ENCODE results near the gene GPR156.

The GPR156 gene

DNA sequence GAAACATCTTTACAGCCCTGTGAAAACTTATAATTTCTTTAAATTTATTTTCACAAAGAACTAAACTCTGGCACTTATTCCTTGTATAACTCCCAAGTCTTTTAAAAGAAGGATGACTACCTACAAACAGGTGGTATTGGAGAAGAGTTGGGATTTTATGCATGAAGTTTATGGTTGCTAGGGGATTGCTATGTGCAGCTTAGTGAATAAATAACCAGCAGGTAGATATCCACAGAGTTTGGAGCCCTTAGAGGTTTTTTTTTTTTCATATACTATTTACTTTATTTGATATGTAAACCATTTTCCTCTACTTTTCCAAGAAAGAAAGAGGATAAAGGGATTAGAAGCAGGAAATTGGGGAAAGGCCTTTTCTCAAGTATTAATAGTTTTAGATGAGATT, 91.5 kb downstream of the GPR156 start:
- DNase-seq (ENCODE audit: low spot score): no peak

DNA sequence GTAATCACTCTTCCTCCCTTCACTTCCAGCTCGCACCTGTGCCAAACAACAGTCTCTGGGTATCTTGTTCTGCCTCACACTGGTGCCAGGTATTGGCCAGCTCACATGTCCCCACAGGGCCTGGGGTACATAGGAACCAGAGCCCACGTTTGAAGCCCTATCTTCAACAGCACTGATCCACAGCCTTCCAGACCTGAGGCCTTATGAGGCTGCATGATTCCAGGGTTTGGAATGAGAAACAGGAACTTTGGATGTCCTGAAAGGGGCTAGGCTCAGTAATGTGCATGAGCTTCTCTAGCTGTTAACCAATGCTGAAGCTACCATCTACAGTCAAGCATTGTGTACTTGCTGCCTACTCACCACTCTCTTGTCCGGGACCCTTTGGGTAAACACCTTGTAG, 92.4 kb downstream of the GPR156 start:
- no peak for DNase-seq (ENCODE audit: low spot score)

DNA sequence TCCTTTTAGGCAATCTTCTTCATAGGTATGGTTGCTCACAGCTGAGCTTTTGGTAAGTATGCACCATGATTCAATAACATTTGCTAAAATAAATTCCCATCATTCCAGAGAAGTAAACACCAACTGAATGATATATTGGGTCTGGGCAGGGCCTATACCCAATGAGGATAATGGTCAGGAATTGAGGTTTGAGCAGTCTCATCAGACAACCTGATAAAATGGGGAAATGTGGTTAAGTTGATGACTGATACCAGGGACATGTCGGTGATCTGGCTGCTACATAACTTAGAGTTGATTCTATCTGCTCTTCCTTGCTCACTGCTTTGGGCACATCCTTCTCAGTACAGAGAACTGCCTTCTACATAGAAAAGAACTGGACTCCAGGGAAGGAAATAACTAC, 92.9 kb downstream of the GPR156 start:
- no peak for DNase-seq (ENCODE audit: low spot score)

DNA sequence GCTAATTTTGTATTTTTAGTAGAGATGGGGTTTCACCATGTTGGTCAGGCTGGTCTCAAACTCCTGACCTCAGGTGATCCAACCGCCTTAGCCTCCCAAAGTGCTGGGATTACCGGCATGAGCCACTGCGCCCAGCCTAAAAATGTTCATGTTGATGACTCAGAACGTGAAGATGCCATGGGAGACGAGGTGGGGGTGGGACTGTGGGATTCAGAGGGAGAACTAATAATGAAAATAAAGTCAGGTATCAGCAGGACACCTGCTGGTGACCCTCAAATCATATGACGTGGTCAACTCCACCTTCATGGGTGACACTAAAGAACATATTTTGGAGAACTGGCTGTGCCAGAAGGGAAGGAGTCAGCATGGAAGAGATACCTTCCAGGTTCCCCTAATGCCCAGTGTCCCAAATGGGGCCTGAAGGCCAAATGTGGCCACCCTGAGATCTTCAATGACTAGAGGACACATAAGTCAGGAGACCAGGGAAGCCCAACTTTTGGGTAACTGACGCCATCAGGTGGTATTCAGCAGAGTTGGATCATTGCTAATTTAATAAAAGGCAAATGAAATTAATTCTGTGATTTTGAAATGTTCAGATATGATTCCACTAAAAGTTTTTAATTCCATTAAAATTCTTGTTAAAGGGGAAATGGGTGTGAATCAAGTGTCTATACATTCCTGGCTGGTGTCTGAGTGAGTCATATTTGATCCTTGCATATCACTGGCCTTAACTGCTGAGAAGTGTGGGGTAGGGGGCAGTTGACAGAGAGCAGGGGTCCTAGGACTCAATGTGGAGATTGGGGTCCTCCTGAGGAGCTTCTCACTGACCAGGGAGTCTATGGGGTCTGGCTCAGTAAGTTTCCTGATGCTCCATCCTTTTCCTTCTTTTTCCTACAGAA, 102.2 kb downstream of the GPR156 start:
- DNase-seq (ENCODE audit: low spot score): peak; percentile 13

DNA sequence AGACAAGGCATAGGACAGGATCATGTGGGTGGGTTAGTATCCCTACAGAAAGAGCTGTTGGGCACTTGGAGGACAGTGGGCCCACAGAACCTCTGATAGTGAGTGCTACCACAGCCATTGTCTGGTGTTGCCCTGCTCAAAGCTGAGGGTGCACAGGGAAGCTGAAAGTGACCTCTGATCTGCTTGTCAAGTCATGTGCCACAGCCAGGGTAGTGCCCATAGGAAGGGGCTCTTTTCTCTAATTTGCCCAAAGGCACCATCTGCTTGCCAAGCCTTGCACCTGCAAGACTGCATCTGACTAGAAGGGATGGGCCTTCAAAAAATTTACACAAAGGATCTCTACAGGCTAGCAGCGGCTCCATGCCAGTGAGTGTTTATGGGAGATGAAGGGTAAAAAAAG, 103.4 kb downstream of the GPR156 start:
- no peak for DNase-seq (ENCODE audit: low spot score)

DNA sequence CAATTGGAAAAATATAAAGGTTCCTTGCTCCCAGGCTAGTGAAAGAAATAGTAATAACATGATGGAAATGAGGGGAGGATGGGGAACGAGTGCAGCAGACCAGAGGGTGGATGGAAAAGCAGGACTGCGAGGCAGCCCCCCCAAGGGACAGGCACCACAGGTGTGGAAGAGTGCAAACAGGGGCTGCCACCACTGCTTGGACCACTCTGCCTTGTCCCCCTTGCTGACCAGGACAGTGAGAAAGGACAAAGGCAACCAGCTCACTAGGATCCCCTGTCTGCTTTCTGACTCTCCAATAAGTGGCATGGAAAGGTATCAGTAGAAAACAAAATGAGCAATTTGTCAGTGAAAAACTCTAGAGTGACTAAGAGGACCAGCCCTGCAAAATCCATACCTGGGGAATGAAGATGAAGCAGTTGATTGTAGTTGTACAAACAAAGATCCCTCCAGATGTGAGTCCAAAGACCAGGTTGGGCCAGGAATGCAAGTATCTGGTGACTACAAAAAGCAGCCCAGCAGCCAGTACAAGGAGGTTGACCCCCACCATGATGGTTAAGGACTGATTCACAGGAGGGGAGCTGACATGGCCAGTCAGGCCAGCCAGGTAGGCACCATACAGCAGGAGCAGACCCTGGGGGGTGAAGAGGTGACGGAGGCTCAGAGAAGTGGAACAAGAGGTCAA, 104.2 kb downstream of the GPR156 start:
- no peak for DNase-seq (ENCODE audit: low spot score)

DNA sequence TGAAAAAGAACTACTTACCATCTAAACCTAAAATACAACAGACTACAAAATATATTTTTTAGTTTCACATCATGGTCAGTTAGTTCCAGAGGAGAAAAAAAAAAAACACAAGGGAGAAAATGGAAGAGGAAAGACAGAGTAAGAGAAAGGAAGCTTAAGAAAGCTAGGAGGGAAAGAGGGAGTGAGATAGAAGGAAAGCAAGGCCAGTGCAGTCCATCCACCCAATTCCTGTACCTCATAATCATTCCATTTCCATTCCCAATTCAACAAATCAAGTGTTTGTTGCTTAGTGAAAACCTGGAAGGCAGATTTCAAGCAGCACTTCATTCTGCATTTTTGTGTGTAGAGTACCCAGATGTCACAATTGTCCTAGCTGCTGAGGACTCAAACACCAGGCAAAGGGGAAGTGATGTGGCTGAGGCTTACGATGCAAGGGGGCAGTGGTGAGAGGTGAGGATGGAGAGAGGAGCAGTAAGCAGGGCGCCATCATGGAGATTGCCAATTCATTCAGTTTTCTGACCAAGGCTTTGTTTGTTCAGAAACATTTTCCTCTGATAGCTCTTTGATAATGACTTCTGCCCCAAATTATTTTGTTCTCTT, 107.2 kb downstream of the GPR156 start:
- DNase-seq (ENCODE audit: low spot score): no peak

DNA sequence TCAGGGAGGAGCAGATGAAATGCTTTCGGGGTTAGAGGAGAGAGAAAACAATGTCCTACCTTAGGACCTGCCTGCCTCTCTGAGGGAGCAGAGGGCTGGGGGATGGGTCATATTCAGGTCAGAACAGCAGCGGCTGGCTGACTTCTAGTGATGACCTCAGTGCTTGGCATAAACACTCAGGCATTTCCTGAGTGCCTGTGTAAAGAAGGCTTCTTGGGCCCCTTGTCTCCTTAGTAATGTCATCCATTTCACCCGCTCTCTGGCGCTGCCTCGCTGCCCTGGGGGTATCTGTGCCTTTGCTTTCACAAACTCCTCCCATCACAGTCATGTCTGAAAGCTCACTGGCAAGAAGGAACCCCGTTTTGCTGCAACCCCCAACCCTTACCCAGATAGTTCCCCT, 107.9 kb downstream of the GPR156 start:
- DNase-seq (ENCODE audit: low spot score): no peak

DNA sequence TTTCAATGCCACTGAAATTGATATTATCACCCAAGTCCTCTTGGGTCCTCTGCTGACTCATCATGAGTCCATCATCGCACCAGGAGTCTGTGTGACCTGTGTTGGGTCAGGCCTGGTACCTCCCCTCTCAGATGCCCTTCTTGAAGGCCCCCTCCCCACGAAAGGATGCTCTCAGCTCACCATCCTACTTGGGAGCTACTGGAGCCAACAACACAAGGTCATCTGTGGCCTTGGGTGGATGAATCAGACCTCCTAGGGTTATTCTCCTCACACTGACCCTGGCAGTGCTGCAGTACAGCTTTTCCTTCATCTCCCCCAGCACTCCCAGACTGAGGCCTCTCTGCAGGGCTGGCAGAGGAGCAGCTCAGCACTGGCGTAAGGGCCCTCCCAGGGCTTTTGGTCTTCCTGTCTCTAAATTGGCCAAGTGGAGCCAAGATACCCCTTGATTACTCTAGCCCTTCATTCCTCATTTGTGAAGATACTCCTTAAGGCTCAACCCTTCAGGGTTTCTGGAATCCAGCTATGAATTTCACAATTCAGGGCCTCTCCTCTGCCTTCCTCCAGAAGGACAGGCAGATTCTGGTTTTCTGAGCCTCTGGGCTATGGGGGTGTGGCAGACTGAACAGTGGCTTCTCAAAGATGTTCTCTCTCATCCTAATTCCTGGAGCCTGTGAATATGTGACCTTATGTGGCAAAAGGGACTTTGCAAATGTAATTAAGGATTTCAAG, 110.0 kb downstream of the GPR156 start:
- DNase-seq (ENCODE audit: low spot score): no peak

DNA sequence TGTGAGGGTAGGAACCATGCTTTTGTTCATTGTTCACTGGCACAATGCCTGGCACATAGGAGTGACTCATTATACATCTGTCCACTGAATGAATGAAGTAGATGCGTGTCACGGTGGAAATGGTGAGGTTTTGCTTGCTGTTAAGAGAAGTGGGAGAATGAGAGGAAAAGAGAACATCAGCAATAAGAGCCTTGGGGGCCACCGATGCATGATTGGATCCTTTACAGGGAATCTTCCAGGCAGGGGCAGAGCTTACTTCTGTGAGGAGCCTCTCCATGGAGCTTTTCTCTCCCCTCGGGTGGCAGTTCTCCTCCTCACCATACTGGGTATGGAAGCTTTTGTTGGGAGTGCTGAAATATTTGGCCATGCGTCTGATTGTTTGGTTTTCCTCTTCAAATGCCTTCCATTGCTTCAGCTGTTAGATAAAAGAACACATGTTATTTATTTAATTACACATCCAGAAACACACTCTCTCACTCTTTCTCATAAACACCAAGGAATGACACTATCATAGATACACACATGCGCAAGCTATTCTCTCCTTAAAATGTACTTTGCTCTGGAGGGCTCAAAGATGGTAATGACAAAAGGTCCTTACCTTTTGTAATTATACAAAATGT, 111.9 kb downstream of the GPR156 start:
- no peak for DNase-seq (ENCODE audit: low spot score)

DNA sequence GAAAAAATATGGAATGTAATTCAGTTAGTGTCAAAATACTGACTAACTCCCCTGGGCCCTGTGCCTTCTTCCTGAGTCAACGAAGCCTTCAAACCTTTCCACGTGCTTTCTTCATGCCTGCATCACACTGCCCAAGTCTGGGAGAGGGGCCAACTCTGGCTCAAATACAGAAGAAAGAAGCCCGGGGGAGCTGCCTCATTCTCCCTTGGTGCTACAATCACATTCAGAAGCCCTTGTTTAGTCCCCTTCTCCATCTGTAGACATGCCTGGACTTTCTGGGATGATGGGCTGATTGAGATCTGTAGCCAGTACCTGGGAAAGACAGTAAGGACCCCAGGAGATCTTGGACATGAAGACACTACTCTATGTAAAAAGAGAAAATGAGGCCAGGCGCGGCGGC, 113.0 kb downstream of the GPR156 start:
- DNase-seq (ENCODE audit: low spot score): no peak

DNA sequence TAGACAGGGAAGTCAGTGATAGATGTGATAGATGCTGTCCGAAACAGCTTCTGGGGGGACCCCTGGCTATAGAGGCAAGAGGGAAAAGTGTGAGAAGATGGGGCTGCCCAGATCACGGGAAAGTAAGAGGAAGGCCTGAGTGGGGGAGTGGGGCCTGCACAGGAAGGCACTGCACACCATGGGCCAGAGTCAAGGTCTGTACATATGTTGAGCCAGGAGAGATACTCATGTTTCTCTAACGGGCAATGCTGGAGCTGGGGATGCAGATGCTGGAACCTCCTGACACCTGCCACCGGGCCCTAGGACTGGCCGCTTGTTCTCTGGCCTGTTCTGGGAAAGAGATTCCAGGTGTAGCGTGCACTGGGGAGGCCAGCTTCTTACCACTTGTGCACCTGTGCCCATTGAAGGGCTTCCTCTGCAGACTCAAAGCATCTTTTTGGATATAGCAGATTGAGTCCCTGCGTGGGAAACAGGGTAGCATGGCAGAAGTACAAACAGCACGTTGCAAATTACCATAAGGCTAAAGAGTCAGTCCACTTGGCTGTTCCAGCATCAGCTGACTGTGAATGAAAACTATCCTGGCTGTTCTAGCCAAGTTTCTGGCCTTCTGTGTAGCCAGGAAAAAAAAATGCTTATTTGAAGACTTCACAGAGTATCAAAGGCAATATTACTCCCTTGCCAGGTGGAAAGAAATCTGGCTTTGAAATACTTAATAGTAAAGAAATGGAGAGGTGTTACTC, 113.7 kb downstream of the GPR156 start:
- DNase-seq (ENCODE audit: low spot score): no peak

DNA sequence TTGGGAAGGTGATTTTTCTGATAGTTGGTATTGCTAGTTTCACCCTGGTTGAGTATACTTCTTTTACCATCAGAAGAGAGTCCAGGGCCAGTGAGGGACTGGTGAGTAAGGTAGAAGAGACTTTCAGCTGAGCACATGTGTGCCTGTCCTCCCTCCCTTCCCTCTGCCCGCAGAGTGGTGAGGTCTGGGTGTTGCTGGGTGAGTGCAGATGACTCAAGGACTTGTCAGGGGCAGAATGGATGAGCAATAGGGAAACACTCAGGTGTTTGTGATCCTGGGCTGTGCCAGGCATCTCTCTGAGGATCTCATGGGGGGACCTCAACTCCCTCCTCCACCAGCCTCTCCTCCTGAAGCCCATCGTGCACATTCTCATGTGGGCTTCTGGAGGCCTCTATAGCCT, 114.8 kb downstream of the GPR156 start:
- no peak for DNase-seq (ENCODE audit: low spot score)

DNA sequence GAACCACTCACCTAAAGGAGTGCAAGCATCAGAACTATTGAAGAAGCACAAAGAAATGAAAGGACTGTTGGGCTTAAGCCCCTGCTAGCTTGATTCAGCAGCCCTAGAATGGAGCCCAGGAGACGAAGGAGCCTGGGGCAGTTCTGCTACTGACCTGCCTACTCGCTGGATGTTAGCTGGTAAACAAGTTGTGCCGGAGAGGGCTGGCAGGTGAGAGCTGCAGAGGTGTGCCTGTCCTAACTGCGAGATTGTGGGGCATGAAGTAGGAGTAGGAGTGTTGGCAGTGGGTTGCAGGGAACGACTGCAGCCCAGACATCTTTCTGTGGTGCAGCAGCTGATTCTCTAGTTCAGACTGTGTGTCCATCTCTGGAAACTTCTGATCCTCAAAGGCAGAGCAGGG, 115.6 kb downstream of the GPR156 start:
- DNase-seq (ENCODE audit: low spot score): no peak

DNA sequence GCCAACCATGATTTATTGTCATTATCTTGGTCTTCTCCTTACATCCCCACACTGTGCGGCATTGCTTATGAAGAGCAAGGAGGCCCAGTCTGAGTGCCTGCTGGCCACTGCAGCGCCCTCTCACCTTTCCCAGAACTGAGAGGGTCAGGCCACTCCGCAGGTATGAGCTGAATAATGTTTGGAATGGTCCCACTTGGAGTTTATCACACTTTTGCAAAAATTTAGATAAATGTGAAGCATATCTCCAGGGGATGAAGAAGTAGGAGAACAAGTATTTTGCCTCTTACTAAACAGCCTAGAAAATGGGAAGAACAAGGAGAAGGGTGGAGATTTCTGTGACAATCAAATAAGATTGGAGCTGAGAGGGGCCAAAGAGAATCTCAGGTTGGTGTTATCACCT, 116.4 kb downstream of the GPR156 start:
- DNase-seq (ENCODE audit: low spot score): no peak

DNA sequence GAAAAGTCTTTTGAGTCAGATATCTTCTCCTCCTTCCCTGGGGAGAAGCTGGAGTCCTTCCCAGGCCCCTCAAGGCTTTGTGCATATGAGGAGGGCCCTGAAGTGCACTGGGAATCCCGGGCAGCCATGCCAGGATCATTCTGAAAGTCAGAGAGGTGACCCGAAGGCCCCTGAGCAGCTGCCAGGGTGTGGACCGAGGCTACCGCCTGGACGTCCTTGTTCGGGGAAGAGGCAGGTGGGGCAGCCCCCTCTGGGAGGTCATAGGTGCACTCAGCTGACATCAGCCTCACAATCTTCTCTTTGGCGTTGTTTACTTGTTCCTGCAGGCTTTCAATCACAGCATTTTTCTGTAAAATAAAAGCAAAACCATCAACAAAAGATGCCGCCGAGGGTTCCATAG, 117.0 kb downstream of the GPR156 start:
- DNase-seq (ENCODE audit: low spot score): no peak

DNA sequence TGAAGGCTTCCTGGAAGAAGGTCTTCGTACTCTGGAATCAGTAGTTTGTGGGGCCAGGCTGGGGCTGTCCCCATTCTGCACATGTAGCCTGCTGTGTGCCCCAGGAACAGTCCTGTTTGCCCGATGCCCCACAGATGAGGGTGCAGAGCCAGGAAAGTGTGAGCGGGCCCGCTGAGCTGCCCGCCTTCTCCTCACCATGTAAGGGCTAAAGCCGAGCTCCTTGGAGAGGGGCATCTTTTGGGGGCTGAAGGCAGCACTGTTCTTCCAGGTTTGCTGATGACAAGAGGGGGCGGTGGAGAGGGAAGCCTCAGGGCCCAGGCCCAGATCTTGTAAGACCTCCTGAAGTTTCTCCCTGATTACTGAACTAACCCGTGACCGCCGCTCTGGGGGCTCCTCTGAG, 117.5 kb downstream of the GPR156 start:
- DNase-seq (ENCODE audit: low spot score): no peak

DNA sequence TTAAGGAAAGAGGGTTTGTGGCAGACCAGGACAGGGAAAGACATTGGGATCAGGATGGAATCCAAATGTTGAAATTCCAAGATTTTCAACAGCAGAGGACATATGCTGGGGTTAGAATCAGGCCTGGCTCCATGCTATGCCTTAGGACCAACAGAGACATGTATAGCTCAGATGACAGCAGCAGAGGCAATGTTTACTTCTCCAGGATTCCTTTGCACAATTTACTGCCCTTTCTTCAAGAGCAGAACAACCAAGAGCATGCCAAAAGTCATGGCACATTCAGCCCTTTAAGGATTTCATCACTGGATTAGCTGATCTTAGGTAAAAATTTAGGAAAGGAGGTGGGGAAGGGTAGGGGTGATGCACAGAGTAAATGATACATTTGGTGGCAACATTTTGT, 121.2 kb downstream of the GPR156 start:
- DNase-seq (ENCODE audit: low spot score): no peak

DNA sequence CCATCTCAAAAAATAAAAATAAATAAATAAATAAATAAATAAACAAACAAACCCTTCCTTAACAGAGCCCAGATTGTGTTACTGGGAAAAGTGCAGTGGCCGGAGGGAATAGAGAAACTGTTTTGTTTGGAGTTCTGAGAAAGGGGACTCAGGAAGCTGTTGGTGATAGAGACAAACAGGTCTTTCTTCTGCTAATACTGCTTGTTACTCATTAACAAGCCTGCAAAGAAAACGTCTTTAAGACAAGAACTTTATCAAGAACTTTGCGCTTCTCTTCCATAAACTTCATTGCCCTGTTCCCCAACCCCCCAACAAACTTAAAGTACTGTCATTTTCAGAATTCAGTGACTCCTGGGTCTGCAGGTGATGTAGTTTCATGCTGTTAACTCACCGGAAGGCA, 122.0 kb downstream of the GPR156 start:
- no peak for DNase-seq (ENCODE audit: low spot score)

DNA sequence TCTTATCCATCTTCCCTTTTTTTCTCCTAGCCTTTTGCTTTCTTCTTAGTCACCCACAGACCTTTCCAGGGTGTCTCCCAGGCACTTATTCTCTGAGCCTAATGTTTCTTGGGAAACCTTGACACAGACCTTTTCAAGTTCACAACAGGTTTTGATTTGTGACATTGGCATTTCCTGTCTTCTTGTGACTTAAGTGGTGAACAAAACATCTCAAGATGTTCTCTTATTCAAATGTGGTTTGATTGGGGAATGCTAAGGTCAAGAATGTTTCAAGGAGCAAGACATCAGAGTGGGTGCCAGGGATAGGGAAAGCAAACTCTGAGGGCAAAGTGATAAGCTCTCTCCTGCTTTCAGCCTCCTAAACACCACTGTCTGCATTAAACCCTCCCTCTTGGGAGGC, 122.6 kb downstream of the GPR156 start:
- DNase-seq (ENCODE audit: low spot score): no peak

DNA sequence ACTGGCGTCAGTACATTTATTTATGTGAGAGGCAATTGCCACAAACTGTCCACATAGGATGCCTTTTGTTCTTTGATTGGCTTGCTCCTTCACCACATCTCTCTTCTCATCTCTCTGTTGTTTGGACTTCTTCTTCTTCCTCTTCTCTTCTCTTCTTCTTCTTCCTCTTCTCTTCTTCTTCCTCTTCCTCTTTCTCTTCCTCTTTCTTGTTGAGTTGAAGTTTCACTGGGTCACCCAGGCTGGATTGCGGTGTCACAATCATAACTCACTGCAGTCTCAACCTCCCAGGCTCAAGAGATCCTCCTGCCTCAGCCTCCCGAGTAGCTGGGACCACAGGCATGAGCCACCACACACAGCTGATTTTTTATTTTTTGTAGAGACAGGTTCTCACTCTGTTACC, 123.1 kb downstream of the GPR156 start:
- DNase-seq (ENCODE audit: low spot score): no peak
